ENCODE data around the gene KIRREL2.

GRCh38 chr19:35863018-35863417 lies 6.3 kb downstream of the KIRREL2 start:
- TF ChIP-seq POLR2A (IDR thresholded peaks at IDR 0.05; ENCODE audit: low read length) (no peak), GATA1 (IDR thresholded peaks at IDR 0.05; ENCODE audit: low read depth, low read length) (no peak)

Measured in erythroblast (primary cell).